GM10248 (cell line): ENCODE results near the gene GSK3B.

ENCODE experiments used
- CTCF ChIA-PET: fragments of 300-600 bp; sonication (Branson Sonifier 250); formaldehyde crosslinking; extraction: SDS; loops from one replicate; lab custom pipeline; 2021; ENCODE audit warnings: antibody characterized with exemption; lab: Yijun Ruan, JAX
- POLR2A ChIA-PET: fragments of 350-650 bp; sonication (Branson Sonifier 250); formaldehyde crosslinking; extraction: SDS; loops from one replicate; lab custom pipeline; 2020; ENCODE audit warnings: antibody characterized with exemption; lab: Yijun Ruan, JAX
- DNase-seq: peaks from one replicate; pipeline ENCODE4 v3.0.0; 2012; ENCODE audit errors: extremely low spot score
- CTCF ChIP-seq: IDR thresholded peaks from 2 replicates; pipeline ENCODE4 v1.5.1; 2012; ENCODE audit warnings: mild to moderate bottlenecking, low read depth; ENCODE audit errors: extremely low read depth, missing control alignments, control extremely low read depth

Gene GSK3B

GRCh38 chr3:119856695-119857094, 237.6 kb downstream of the GSK3B start:
- ChIA-PET POLR2A (no interaction called here), CTCF (no interaction called here)
- no peak for TF ChIP-seq CTCF
- no peak for DNase-seq

- DNase-seq = no peak
- ChIA-PET CTCF (no interaction called here), POLR2A (no interaction called here)
- no peak for TF ChIP-seq CTCF
Measured at GRCh38 chr3:119849126-119849525, 245.1 kb downstream of the GSK3B start.

GRCh38 chr3:119841808-119842471, 252.3 kb downstream of the GSK3B start:
- no peak for TF ChIP-seq CTCF
- ChIA-PET POLR2A (no interaction called here), CTCF (interaction anchor here (1.3 kb wide), 1 partner anchor 12 kb away, joined by 3 read pairs; no protein-coding TSS in a partner anchor)
- no peak for DNase-seq

GRCh38 chr3:119835556-119835955, 258.7 kb downstream of the GSK3B start:
- ChIA-PET CTCF (no interaction called here), POLR2A (no interaction called here)
- DNase-seq = no peak
- TF ChIP-seq CTCF = no peak

- TF ChIP-seq CTCF = no peak
- no peak for DNase-seq
- ChIA-PET POLR2A (no interaction called here), CTCF (interaction anchor here (1.5 kb wide), 1 partner anchor 13 kb away, joined by 4 read pairs; no protein-coding TSS in a partner anchor)
Measured at GRCh38 chr3:119834754-119835370, 259.4 kb downstream of the GSK3B start.

GRCh38 chr3:119831941-119832371, 262.3 kb downstream of the GSK3B start:
- TF ChIP-seq CTCF = no peak
- CTCF ChIA-PET = interaction anchor here (0.9 to 3.0 kb wide), 3 partner anchors 12 to 241 kb away, joined by 3 to 15 read pairs (median 5); no protein-coding TSS in a partner anchor
- POLR2A ChIA-PET = no interaction called here
- DNase-seq = no peak
